HG03103 (cell line): ENCODE data around the gene TUBA4A.
"Not testable (repeated sequence)": the region's sequence is repeated elsewhere in the genome, so short reads cannot be mapped to it uniquely, and the experiment has no call there.

Source experiments
- ATAC-seq: cut with Tn5 transposase; IDR thresholded peaks from one replicate; pipeline ENCODE4 v1.9.1; 2021; ENCODE audit warnings: low read depth; ENCODE audit not compliant: unreplicated experiment

The TUBA4A gene

DNA sequence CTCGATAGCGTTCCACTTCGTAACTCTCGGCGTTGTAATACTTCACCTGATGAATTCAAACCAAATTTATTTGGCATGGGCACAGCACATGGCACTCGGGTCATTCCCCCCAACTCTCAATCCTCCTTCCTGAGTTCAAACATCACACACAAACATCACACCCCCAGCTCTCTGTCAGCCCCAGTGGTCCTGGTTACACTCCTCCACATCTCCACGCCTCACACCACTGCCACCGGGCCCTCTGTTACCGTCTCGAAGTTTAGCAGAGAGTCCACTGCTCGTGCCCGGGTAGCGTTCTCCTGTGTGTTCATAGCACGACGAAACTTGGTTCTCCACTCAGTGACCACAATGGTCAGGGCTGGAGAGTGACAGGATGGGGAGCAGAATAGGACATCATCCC is 39.6 kb downstream of the TUBA4A start:
- ATAC-seq, result no peak

- ATAC-seq, result no peak
Measured at GRCh38 chr2:219213486-219214071, 40.1 kb downstream of the TUBA4A start.

DNA sequence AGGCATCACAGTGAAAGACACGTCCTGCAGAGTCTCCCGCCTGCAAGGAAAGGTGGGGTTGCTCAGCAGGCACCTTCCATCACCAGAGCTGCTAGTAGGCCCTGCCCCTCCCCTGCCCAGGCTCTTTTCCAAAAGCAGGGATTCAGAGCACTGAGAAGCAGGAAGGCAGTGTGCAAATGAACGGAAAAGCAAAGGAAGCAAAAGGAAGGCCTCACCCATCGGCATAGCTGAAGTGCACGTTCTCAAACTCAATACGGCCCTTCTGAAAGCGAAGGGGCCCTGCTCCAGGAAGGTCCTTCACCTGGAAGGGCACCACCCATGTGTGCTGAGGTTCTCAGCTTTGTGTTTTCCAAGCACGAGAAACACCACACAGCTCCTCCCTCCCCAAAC is 40.7 kb downstream of the TUBA4A start:
- no peak for ATAC-seq

GRCh38 chr2:219210886-219211362 is 42.8 kb downstream of the TUBA4A start:
- no peak for ATAC-seq

DNA sequence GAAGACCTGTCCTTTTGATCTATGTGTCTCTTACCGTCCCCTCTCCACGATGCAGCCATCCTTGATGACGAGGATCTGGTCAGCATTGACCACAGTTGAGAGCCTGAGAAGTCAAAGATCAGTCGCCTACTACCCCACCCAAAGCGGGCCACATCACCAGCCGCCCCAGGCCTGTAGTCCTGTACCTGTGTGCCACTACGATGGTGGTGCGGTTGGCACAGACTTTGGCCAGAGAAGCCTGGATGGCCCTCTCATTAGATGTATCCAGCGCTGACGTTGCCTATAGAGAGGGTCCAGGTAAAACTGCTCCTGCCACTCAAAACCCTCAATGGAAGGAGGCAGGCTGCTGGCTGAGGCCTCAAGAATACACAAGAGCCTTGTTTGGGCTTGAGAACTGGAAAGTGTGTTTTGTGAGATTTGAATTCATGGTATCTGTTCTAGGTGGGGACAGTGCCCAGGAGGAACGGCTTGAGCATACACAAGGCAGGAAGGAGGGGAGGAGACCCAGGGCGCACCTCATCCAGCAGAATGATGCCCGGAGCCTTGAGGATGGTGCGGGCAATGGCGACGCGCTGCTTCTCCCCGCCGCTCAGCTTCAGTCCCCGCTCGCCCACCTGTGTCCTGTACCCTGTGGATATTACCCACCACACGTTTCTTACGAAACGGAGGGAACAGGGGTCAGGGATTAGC is 43.4 kb downstream of the TUBA4A start:
- no peak for ATAC-seq

DNA sequence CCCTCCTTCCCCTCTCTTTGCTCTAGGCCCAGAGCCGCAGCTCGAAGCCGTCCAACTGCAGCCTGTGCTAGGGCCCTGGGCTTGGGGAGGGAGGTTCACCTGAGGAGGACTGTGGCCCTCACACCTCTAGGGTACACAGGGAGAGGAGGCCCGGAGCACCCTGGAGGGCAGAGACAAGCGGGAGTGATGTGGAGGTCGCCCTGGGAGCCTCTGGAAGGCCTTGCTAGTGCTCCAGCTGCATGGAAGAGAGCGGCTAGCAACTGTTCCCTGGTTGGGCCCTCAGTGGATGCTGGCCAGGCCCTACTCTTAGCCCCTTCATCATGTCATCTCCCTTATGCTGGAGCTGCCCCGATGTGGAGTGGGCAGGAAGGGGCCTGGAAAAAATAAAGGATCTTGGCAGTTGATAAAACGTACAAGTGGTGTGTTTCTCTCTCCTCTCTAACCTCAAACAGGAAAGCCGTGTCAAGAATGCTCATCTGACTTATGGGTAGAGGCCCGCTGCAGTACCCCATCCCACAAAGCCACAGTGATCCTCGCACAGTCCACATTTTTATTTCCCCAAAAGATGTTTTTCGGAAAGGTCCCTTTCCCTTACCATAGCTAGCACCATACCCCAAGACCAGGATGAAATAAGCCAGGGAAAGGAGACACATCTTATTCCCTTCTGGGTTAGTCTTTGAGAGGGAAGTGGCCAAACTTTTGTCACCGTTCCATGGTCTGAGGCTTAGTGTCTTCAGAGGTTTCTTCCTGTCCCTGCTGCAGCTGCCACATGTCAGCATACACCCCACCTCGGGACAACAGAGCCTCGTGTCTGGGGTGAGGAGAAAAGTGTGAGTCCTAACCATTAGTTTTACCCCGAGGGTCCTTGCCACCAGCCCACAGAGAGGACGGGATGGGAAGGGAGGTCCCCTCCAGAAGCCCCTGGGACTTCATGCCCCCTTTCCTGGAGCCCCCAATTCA is 44.2 kb downstream of the TUBA4A start:
- ATAC-seq, result no peak

GRCh38 chr2:219207884-219208740 is 45.6 kb downstream of the TUBA4A start:
- ATAC-seq, result no peak

DNA sequence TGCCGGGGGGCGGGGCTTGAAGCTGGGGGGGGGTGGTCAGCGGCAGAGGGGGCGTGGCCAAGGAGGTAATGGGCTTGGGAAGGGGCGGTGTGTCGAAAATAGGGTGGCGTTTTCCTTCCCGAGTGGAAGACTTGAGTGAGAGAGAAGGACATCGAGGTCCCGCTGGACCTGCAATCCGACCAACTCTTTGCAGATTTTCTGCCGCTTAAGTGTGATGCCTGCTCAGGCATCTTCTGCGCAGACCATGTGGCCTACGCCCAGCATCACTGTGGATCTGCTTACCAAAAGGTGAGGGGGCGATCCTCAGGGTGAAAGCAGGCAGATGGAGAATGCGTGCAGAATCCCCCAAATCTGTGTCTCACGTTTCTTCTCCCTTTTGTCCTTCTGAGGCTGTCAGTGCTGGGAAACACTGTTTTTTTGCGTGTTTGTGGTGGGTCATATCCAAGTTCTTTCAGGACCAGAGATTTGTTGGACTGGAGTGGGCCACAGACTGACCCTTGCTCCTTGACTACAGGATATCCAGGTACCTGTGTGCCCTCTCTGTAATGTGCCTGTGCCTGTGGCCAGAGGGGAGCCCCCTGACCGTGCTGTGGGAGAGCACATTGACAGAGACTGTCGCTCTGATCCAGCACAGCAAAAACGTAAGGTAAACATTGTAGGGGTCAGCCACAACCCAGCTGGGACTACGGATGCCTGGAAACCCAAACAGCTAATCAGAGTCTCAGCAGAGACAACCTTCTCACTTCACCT is 46.4 kb downstream of the TUBA4A start:
- no peak for ATAC-seq

- peak; percentile 96 for ATAC-seq
Measured at GRCh38 chr2:219206328-219207133, 47.2 kb downstream of the TUBA4A start, which contains the start of gene ZFAND2B. TSS of gene ZFAND2B (plus strand) at chr2:219206782. CDS start at chr2:219206988, 206 bp downstream.

DNA sequence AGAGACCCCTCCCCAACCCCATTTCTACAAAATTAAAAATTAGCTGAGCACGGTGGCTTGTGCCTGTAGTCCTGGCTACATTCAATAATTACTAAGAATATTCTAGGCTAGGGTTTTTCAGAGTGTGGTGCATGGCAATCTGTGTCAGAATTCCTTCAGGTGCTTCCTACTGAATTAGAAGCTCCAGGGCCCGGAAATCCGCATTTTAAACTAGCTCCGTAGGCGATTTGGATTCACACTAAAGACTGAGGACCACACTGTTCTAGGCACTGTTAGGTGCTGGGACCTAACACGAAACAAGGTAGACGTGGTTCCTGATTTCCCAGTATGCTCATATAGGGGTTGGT is 47.8 kb downstream of the TUBA4A start:
- ATAC-seq, result no peak

DNA sequence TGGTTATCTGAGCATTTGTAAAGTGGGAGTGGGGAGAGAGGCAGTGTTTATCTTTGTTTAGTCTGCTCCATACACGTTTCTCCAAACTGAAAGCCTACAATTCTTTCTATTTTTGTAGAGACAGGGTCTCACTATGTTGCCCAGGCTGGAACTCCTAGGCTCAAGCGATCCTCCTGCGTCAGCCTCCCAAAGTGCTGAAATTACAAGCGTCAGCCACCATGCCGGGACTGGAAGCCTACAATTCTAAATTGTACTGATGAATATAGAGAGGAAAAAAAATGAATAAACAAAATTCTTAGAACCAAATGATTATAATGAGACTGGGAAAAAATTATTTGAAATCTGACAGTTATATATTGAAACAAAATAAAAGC is 48.6 kb downstream of the TUBA4A start:
- no peak for ATAC-seq

DNA sequence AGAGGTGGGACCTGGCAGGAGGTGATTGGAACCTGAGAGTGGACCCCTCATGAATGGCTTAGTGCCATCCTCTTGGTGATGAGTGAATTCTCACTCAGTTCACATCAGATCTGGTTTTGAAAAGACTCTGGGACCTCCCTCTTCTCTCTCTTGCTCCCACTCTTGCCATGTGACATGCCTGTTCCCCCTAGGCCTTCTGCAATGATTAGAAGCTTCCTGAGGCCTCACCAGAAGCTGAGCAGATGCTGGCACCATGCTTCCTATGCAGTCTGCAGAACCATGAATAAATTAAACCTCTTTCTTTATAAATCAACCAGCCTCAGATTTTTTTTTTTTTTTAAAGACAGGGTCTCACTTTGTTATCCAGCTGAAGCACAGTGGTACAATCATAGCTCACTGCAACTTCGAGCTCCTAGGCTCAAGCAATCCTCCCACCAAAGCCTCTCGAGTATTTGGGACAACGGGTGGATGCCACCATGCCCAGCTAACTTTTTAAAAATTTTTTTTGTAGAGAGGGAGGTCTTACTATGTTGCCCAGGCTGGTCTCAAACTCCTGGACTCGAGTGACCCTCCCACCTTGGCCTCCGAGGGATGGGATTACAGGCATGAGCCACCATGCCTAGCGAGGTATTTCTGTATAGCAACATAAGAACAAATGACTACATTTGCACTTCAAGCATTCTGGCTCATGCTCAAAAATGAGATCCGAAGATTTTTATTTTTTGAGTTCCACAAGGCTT is 49.1 kb downstream of the TUBA4A start:
- ATAC-seq, result no peak

- ATAC-seq, result not testable (repeated sequence)
Measured at GRCh38 chr2:219201331-219201730, 52.4 kb downstream of the TUBA4A start.

DNA sequence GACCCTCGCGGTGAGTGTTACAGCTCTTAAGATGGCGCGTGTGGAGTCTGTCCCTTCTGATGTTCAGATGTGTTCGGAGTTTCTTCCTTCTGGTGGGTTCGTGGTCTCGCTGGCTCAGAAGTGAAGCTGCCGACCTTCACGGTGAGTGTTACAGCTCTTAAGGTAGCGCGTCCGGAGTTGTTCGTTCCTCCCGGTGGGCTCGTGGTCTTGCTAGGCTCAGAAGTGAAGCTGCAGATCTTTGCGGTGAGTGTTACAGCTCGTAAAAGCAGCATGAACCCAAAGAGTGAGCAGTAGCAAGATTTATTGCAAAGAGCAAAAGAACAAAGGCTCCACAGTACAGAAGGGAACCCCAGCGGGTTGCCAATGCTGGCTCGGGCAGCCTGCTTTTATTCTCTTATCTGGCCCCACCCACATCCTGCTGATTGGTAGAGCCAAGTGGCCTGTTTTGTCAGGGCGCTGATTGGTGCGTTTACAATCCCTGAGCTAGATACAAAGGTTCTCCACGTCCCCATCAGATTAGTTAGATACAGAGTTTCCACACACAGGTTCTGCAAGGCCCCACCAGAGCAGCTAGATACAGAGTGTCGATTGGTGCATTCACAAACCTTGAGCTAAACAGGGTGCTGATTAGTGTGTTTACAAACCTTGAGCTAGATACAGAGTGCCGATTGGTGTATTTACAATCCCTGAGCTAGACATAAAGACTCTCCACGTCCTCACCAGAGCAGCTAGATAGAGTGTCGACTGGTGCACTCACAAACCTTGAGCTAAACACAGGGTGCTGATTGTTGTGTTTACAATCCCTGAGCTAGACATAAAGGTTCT is 53.0 kb downstream of the TUBA4A start:
- not testable (repeated sequence) for ATAC-seq
